Measurements from ENCODE around the gene MACROD1. TPM values are rescaled to one million over a fixed set of nuclear protein-coding genes. Genes with fewer than 3 reads are reported as not detected.

Gene MACROD1, protein sequence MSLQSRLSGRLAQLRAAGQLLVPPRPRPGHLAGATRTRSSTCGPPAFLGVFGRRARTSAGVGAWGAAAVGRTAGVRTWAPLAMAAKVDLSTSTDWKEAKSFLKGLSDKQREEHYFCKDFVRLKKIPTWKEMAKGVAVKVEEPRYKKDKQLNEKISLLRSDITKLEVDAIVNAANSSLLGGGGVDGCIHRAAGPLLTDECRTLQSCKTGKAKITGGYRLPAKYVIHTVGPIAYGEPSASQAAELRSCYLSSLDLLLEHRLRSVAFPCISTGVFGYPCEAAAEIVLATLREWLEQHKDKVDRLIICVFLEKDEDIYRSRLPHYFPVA
- total RNA-seq: 27.3 TPM

DNA sequence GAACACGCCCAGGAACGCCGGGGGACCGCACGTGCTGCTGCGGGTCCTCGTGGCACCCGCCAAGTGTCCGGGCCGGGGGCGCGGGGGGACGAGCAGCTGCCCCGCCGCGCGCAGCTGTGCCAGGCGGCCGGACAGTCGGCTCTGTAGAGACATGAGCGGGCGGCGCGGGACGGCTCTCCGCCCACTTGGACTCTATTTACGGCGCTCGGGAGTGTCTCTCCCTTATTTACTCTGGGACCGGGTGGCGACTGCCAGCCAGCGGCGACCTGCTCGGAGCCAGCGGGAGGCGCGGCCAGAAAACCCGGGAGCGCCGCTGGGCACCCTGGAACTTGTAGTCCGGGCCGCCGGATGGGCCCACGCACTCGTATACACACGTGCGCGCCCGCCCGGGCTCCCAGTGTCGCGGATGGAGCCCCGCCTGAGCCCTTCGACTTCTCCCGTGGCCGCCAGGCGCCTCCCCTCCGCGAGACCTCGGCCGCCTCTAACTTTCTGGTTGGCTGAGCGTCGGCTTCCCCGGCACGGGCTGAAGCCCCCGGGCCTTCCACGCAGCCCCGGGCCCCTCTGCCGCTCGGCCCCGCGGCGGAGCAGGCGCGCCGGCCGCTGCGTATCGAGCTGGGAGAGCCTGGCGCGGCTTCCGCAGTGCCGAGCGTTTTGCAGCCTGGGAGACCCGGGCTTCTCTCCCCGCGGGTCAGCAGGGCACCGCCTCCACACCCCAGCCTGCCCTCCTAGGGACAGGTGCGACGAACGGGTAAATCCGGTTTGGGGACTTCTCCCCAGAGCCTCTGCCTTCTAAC lies at the start of gene MACROD1:
Gene MACROD1, minus strand, starts transcription at position 272 of the 794 bp plus-strand sequence. Its CDS starts 119 bp downstream, at position 153.
- peak; percentile 87 for DNase-seq (ENCODE audit: low spot score)

DNA sequence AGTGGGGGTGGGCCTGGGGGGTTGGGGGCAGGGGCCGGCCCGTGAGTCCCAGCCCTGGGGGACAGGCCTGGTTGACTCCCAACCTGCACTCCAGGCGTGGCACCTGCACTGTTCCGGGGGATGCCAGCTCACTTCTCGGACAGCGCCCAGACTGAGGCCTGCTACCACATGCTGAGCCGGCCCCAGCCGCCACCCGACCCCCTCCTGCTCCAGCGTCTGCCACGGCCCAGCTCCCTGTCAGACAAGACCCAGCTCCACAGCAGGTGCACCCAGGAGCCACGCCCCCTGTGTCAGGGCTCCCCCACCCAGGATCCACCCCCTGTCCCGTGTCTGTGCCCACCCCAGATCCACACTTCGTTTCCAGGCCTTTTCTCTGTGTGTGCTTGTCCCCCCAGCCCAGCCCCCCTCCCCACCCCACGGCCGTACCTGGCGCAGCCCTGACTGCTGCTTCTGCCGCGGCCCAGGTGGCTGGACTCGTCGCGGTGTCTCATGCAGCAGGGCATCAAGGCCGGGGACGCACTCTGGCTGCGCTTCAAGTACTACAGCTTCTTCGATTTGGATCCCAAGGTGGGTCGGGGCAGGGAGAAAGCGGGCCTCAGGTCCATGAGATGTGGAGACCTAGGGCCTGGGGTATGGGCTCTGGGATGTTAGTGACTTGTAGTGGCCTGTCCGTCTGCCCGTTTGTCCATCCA lies 45.4 kb upstream of the MACROD1 start:
- DNase-seq (ENCODE audit: low spot score): no peak

DNA sequence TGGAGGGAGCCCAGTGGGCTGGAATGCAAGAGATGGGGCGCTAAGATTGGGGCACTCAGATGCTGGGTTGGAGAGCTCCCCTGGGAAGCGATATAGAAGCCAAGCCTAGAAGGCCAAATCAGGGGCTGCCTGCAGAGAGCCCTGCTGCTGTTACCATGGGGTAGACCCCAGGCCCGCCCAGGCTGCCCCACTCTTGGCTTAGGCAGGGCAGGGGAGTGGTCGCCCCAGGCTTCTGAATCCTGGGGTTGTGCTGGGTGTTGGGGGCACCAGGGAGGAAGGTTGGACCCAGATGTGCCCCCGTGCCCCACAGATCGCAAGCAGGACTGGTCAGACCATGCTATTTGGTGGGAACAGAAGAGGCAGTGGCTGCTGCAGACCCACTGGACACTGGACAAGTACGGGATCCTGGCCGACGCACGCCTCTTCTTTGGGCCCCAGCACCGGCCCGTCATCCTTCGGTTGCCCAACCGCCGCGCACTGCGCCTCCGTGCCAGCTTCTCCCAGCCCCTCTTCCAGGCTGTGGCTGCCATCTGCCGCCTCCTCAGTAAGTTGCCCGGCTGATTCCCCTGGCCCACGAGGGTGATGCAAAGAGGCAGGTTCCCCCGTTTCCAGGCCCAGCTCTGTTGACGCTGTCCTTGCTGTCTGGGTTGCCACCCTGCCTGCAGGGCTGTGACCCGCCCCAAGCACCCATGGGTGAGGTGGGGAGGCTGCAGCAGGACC lies 44.5 kb upstream of the MACROD1 start:
- no peak for DNase-seq (ENCODE audit: low spot score)

DNA sequence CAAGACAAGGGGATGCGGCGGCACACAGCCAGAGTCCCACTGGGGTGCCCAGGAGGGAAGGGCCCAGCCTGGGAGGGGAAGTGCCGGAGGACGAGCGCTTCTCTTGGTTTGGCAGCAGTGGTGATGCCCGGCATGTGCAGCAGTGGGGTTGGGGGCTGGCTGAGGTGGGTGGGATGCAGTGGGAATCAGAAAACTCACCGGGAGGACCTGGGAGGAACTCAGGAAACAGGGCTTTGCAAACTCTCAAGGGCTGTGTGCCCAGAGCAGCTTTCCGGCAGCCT lies 43.6 kb upstream of the MACROD1 start:
- DNase-seq (ENCODE audit: low spot score): no peak

DNA sequence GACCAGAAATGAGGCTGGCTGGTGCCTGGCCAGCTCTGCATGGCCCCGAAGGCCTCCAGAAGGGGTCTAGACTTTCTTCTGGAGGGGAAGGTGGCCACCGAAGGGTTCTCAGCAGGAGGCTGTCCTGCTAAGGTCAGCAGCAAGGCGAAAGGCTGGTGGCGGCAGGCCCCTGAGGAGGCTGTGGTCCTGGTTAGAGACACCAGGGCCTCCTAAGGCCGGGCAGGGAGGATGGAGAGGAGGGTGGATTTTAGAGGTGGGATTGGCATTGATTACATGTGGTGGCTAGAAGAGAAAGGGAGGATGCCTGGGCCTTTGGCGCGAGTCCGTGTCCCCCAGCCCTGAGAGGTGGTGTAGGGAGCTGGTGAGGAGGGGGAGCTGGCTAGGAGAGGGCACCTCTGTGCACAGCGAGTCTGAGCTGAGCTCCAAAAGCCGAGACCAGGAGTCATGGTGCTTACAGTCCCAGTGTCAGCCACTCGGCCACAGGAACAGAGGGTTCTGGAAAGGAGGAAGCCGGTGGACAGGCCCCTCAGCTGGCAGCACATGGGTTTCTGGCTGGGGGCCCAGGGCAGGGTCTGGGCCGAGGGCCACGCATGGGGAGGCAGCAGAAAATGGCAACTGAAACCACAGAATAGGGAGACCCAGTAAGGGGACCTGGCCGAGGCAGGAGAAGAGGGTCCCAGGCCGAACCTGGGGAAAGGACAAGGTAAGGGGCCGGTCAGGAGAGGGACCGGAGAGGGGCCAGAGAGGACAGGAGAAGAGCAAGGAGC lies 43.1 kb upstream of the MACROD1 start:
- no peak for DNase-seq (ENCODE audit: low spot score)

DNA sequence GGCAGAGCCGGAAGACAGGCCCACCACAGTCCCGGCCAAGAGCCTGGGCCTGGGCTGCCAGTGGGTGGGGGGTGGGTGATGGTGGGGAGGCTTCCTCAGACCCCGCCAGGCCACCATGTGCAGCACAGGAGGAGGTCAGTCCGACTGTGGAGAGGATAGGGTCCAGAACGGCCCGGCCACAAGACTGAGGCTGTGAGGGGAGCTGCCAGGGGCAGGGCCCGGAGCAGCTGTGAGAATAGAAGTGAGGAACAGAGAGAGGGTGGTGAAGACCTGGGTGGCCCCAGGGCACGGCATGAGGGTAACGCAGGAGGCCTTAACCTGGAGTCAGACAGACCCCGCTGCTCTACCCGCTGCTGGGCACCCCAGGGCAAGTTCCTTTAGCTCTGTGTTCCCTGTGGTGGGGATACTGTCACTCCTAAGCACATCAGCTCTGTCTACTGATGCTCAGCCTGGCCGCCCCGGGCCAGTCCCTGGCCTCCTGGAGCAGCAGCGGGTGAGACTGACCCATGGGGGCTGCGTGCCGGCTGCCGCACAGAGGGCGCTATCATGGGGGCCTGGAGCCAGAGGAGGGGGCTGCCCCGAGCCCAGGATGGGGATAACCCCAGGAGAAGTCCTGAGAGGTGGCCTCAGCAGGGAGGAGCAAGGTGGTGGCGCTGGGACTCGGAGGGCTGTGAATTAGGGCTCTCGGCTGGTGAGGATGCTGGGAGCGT lies 42.3 kb upstream of the MACROD1 start:
- no peak for DNase-seq (ENCODE audit: low spot score)

DNA sequence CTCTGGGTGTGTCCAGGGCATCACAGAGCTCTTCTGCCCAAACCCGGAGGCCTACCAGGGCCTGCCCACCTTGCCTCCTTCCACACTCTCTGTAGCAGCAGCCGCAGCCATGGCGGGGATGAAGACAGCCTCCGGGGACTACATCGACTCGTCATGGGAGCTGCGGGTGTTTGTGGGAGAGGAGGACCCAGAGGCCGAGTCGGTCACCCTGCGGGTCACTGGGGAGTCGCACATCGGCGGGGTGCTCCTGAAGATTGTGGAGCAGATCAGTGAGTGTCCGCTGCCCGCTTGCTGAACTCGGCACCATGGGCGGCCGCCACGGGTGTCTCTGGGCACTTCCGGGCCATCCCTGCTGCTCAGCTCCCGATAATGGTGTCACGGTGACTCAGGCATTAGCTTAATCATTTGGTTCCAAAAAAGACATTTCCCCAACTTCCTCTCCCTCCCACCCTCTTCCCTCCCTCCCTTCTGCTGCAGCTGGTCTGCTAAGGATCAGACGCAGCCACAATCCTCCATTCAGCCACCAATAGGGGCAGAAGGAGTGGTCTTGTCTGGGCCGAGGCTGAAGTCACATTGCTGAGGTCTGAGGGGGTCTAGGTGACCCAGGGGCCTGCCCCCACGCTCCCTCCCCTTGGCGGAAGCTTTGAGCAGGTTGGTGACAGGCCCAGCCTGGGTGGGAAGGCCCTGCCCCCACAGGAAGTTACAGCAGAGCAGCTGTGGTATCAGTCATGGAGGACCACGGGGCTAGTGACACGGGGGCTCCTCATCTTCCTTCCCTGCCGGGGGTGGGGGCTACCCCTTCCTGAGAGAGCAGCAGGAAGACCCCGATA lies 41.6 kb upstream of the MACROD1 start:
- no peak for DNase-seq (ENCODE audit: low spot score)

DNA sequence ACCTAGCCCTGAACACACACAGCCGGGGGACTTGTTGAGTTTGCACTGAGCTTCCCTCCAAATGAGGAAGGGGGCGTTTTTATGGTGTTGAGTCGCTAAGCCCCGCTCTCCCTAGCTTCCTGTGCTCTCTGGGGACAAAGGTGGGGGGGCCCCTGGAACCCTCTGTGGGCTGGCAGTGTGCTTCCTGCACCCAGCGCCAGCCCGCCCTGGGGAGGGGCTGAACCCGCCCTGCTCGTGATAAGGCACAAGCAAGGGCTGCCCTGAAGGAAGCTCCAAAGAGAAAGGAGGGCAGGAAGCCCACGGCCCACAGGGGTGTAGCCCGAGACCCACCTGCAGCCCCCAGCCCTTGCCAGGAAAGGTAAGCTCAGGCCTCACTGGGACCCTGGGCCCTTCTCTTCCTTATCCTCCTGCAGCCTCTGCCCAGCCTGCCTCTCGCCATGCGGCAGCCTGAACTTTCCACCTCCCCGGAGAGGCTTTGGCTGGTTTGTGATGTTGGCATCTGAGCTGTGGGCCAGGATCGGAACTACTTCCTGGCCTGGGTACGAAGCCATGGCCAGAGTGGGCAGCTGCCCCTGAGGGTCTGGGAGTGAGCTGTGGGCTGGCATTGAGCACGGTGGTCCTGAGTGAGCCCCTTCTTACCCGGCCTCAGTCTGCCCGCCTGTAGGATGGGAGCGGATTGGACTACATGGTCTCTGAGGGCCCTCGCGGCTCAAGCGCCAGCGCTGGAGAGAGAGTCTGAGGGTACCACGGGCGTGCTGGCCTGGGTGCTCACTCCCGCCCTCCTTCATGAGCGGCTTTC lies 40.7 kb upstream of the MACROD1 start, which contains the start of gene FERMT3:
Gene FERMT3, plus strand, starts transcription at position 265 of the 799 bp plus-strand sequence. CDS start 644 bp downstream, outside the sequence.
- DNase-seq (ENCODE audit: low spot score): no peak

DNA sequence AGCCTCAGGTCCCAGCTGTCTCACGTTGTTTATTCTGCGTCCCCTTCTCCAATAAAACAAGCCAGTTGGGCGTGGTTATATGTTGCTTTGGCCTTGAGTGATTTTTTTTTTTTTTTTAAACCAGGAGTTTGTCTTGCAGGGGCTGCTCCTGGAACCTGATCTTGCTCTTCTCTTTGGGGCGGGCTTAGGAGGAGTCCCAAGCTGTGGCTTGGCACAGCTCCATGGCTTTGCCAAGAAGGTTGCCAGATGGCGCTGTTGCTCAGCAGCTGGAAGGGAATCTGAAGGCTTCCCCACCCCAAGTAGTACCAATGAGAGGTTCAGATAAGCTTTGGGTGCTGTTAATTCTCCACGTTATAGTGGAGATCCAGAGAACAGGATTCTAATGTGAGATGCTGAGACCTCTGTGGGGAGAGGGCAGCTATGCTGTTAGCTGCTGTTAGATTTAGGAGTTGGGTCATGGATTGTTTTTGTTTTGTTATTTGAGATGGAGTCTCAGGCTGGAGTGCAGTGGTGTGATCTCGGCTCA lies 38.6 kb upstream of the MACROD1 start:
- peak; percentile 89 for DNase-seq (ENCODE audit: low spot score)

DNA sequence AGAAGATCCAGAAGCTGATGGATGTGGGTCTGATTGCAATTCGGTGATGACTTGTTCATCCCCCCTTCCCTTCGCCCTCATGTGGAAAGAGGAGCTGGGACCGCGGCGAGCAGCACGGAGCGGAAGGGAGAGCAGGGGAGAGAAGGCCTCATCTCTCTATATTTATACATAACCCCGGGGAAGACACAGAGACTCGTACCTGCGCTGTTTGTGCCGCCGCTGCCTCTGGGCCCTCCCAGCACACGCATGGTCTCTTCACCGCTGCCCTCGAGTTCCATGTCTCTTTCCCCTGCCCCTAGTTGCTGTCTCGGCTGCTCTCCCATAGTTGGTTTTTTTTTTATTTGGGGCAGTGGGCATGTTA lies 38.1 kb upstream of the MACROD1 start:
- no peak for DNase-seq (ENCODE audit: low spot score)

DNA sequence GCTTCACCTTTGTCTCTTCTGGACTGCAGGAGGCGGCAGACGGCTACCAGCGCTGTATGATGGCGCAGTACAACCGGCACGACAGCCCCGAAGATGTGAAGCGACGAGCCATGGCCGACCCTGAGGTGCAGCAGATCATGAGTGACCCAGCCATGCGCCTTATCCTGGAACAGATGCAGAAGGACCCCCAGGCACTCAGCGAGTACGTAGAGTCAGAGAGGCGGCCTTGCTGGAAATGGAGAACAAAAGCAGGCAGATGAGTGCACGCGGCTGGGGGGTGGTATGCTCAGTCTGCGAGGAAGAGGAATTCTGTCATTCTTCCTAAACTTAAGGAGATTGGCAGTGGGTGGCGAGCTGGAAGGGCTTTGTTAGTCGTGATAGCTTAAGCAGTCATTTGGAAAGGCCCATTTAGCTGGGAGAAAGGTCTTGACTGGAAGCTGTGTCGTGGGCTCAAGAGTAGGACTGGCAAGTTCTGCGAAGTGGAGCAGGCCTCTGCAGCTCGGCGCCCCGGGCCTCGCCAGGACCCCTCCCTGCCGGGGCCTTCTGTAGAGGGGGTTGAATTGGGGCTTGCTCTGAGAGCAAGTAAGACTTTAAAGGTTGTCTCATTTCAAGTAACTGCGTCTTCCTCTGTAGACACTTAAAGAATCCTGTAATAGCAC lies 37.6 kb upstream of the MACROD1 start:
- no peak for DNase-seq (ENCODE audit: low spot score)

DNA sequence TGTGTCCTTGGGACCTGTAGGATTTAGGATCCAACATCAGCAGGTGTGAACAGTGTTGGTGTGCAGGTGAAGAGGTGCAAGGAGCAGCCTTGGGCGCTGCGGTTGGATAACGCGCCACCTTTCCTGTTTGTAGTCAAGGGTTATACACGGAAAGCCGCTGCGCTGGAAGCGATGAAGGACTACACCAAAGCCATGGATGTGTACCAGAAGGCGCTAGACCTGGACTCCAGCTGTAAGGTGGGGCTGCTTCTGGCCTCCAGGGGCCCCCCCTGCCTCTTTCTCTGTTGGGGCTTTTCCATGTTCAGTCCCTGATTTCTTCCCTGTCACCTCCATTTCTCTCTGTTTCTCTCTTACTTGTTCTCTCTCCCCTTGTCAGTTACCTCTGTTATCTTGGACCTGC lies 37.1 kb upstream of the MACROD1 start:
- DNase-seq (ENCODE audit: low spot score): no peak

DNA sequence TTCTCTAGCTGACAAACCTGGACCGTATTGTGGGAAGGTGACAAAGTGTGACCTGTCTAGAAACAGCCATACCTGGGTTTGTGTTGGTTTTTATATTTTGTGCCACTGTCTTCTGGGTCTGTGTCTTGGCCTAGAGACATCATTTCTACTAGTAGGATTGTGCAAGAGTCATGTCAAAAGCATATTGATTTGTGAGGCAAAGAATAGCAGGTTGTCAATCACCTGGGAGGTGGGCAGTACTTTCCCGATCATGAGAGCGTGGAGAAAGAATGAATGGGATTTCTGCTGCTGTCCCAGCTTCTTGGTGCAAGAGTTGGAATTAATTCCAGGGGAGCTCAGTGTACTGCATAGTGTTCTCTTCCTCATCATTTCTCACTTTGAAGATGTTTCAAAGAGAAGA lies 35.6 kb upstream of the MACROD1 start:
- no peak for DNase-seq (ENCODE audit: low spot score)

DNA sequence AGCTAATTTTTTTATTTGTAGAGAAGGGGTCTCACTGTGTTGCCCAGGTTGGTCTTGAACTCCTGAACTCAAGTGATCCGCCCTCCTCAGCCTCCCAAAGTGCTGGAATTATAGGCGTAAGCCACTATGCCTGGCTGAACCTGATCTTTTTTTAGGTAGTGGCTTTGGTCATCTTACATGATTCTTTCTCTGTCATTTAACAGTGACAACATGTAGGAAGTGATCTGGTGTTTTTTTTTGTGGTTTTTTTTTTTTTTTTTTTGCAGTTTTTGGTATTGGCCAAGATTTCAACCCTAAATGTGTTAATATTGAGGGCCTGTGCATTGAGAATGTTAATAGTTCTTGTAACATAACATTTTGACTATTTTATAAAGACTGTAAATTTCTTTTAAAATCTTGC lies 32.6 kb upstream of the MACROD1 start:
- DNase-seq (ENCODE audit: low spot score): no peak

DNA sequence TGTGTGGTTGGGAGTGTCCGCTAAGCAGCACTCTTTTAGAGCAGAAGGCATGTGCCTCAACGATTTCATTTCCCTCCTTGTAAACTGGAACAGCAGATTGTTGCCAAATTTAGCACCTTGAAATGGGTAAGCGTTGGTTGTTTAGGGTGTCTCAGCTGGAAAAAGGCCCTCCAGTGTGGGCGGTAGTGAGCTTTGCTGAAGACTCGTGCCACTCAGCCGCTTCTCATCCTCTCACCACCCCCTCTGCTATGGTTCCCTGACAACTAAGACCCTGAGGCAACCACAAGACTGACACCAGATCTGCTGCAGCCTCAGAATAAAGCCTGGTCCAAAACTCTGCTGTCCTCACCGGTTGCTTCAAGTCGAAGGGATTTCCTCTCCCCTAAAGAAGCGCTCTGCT lies 30.7 kb upstream of the MACROD1 start:
- DNase-seq (ENCODE audit: low spot score): no peak

DNA sequence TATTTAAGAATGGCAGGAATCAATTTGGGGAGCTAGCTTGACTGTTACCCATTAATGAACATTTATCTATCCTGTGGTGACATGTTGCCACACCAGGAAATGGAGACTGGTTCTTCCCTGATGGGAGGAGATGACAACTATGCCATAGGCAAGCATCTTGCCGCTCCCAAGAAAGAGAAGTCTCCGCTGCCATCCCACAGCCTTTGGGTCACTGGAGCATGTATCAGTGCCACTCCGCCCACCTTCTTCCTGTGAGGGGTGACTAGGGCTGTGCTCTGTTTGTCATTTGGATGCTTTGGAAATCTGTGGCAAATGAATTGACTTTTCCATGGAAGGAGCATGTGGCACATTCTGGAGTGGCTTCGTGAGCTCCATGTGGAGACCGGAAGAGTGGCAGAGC lies 26.5 kb upstream of the MACROD1 start:
- DNase-seq (ENCODE audit: low spot score): no peak

DNA sequence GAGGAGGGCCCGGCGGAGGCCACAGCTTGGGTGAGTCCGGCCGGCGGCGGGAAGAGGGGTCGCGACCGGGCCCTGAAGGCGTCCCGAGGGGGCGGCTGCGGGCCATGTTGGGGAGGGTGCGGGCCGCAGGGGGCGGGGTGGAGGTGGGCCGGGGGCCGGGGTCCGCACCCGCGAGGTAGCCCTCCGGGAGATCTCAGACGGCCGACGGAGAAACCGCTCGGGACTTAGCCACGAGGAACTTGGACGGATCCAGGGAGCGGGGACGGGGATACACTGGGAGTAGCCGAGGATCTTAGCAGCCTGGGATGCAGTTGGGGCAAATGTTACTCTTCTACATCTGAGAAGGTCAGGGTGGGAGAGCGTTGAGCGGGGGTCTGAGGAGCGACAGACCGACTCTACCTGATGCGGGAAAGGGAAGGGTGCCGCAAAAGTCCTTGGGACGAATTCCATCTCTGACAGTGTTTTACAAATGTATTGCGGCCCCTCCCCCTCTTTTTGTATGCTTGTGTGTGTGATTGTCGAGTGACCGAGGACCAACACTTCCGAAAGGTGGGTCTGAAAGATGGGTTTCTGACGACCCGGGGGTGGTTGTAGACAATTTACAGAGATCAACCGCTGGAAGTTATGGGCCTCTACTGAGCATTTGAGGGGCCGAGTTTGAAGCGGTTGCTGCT lies 20.7 kb upstream of the MACROD1 start:
- no peak for DNase-seq (ENCODE audit: low spot score)
